ENCODE measurements around the gene HDAC2.
"Not testable (repeated sequence)": the region's sequence is repeated elsewhere in the genome, so short reads cannot be mapped to it uniquely, and the experiment has no call there.

GRCh38 chr6:113931907-113932306 lies 39.0 kb downstream of the HDAC2 start:
- TF ChIP-seq, protein P1, sequence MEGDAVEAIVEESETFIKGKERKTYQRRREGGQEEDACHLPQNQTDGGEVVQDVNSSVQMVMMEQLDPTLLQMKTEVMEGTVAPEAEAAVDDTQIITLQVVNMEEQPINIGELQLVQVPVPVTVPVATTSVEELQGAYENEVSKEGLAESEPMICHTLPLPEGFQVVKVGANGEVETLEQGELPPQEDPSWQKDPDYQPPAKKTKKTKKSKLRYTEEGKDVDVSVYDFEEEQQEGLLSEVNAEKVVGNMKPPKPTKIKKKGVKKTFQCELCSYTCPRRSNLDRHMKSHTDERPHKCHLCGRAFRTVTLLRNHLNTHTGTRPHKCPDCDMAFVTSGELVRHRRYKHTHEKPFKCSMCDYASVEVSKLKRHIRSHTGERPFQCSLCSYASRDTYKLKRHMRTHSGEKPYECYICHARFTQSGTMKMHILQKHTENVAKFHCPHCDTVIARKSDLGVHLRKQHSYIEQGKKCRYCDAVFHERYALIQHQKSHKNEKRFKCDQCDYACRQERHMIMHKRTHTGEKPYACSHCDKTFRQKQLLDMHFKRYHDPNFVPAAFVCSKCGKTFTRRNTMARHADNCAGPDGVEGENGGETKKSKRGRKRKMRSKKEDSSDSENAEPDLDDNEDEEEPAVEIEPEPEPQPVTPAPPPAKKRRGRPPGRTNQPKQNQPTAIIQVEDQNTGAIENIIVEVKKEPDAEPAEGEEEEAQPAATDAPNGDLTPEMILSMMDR (IDR thresholded peaks at IDR 0.05) = not testable (repeated sequence)
- TF ChIP-seq, protein P2, sequence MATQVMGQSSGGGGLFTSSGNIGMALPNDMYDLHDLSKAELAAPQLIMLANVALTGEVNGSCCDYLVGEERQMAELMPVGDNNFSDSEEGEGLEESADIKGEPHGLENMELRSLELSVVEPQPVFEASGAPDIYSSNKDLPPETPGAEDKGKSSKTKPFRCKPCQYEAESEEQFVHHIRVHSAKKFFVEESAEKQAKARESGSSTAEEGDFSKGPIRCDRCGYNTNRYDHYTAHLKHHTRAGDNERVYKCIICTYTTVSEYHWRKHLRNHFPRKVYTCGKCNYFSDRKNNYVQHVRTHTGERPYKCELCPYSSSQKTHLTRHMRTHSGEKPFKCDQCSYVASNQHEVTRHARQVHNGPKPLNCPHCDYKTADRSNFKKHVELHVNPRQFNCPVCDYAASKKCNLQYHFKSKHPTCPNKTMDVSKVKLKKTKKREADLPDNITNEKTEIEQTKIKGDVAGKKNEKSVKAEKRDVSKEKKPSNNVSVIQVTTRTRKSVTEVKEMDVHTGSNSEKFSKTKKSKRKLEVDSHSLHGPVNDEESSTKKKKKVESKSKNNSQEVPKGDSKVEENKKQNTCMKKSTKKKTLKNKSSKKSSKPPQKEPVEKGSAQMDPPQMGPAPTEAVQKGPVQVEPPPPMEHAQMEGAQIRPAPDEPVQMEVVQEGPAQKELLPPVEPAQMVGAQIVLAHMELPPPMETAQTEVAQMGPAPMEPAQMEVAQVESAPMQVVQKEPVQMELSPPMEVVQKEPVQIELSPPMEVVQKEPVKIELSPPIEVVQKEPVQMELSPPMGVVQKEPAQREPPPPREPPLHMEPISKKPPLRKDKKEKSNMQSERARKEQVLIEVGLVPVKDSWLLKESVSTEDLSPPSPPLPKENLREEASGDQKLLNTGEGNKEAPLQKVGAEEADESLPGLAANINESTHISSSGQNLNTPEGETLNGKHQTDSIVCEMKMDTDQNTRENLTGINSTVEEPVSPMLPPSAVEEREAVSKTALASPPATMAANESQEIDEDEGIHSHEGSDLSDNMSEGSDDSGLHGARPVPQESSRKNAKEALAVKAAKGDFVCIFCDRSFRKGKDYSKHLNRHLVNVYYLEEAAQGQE (IDR thresholded peaks at IDR 0.05; ENCODE audit: insufficient read depth in 1 of 2, low read depth in 2 of 2, low read length in 1 of 2) = not testable (repeated sequence)
